Keratinocyte (primary cell): ENCODE results near the gene DEUP1.
"Not testable (repeated sequence)": the region's sequence is repeated elsewhere in the genome, so short reads cannot be mapped to it uniquely, and the experiment has no call there.

ENCODE experiments used
- CTCF ChIP-seq, 3 experiments: IDR thresholded peaks in 1 of 3; conservative IDR thresholded peaks in 1 of 3; optimal IDR thresholded peaks in 1 of 3; 2 replicates in 2 of 3; 3 replicates in 1 of 3; pipeline versions ENCODE3 to v1.5.1; 2011; ENCODE audit warnings: low read length in 3 of 3, mild to moderate bottlenecking in 3 of 3, moderate library complexity in 2 of 3, control low read depth in 1 of 3, inconsistent platforms in 1 of 3; ENCODE audit not compliant: insufficient read depth in 2 of 3; ENCODE audit errors: extremely low read depth in 1 of 3
- EZH2 ChIP-seq: IDR thresholded peaks from one replicate; pipeline ENCODE4 v1.6.1; 2012; ENCODE audit warnings: inconsistent platforms, mild to moderate bottlenecking, low read length, moderate library complexity

GRCh38 chr11:93314399-93314798, 16.1 kb upstream of the DEUP1 start:
- TF ChIP-seq CTCF (optimal IDR thresholded peaks at IDR 0.05 in 1 of 3, IDR thresholded peaks at IDR 0.05 in 1 of 3, conservative IDR thresholded peaks at IDR 0.05 in 1 of 3; ENCODE audit: extremely low read depth in 1 of 3, insufficient read depth in 2 of 3, low read length in 3 of 3); EZH2: not testable (repeated sequence)
